Loucy (cell line): ENCODE measurements around the gene SATL1.
"Not testable (repeated sequence)": the region's sequence is repeated elsewhere in the genome, so short reads cannot be mapped to it uniquely, and the experiment has no call there.

Experiments used
- H2AFZ ChIP-seq: fragments of 200-600 bp; sonication (generic); 2 replicates; pipeline ENCODE4 v1.6.0; 2016; ENCODE audit warnings: antibody characterized with exemption, mild to moderate bottlenecking, low read length, moderate library complexity
- H3F3A ChIP-seq: fragments of 200-600 bp; 2 replicates; pipeline ENCODE4 v1.6.0; 2016; ENCODE audit warnings: antibody characterized with exemption, low read depth, mild to moderate bottlenecking
- H3K27me3 ChIP-seq: fragments of 200-600 bp; sonication (generic); 2 replicates; pipeline ENCODE4 v1.6.1; 2014; ENCODE audit warnings: low read length, mild to moderate bottlenecking; ENCODE audit not compliant: insufficient read depth, poor library complexity, severe bottlenecking
- H3K36me3 ChIP-seq: fragments of 200-600 bp; sonication (generic); 2 replicates; pipeline ENCODE4 v1.6.1; 2016; ENCODE audit warnings: low read length; ENCODE audit not compliant: insufficient read depth
- H3K4me1 ChIP-seq: fragments of 200-600 bp; sonication (generic); 2 replicates; pipeline ENCODE4 v1.5.1; 2014; ENCODE audit warnings: low read length, mild to moderate bottlenecking; ENCODE audit not compliant: insufficient read depth, poor library complexity, severe bottlenecking
- H3K4me2 ChIP-seq: fragments of 200-600 bp; sonication (generic); 2 replicates; pipeline ENCODE4 v1.6.0; 2014; ENCODE audit warnings: antibody characterized with exemption, low read length, low read depth, mild to moderate bottlenecking; ENCODE audit not compliant: poor library complexity, severe bottlenecking
- H3K4me3 ChIP-seq: fragments of 200-600 bp; sonication (generic); 2 replicates; pipeline ENCODE4 v1.5.1; 2014; ENCODE audit warnings: low read length, mild to moderate bottlenecking, mixed read lengths; ENCODE audit not compliant: poor library complexity, severe bottlenecking
- H3K79me2 ChIP-seq: fragments of 200-600 bp; sonication (generic); 2 replicates; pipeline ENCODE4 v1.6.1; 2014; ENCODE audit warnings: low read length; ENCODE audit not compliant: insufficient read depth
- H3K9ac ChIP-seq: fragments of 200-600 bp; sonication (generic); 2 replicates; pipeline ENCODE4 v1.6.0; 2014; ENCODE audit warnings: mild to moderate bottlenecking, low read depth, low read length, moderate library complexity; ENCODE audit not compliant: poor library complexity, severe bottlenecking
- H3K9me2 ChIP-seq: fragments of 200-600 bp; sonication (generic); replicated peaks from 2 replicates; pipeline ENCODE4 v1.6.1; 2016; ENCODE audit warnings: low read depth, low read length, mixed read lengths
- H3K9me3 ChIP-seq: fragments of 200-600 bp; sonication (generic); 2 replicates; pipeline ENCODE4 v1.6.1; 2014; ENCODE audit warnings: mild to moderate bottlenecking, antibody characterized with exemption, low read length, low read depth; ENCODE audit not compliant: insufficient read depth
- H4K20me1 ChIP-seq: fragments of 200-600 bp; sonication (generic); 2 replicates; pipeline ENCODE4 v1.6.0; 2014; ENCODE audit warnings: antibody characterized with exemption, low read length, mild to moderate bottlenecking; ENCODE audit not compliant: insufficient read depth, poor library complexity, severe bottlenecking
- CTCF ChIP-seq: fragments of 200-600 bp; sonication (generic); conservative IDR thresholded peaks from 2 replicates; pipeline ENCODE4 v1.5.1; 2014; ENCODE audit warnings: mild to moderate bottlenecking, antibody characterized with exemption, low read length
- EZH2phosphoT487 ChIP-seq: fragments of 200-600 bp; IDR thresholded peaks from 2 replicates; pipeline ENCODE4 v1.6.1; 2018; ENCODE audit warnings: antibody characterized with exemption, mild to moderate bottlenecking, moderate library complexity, borderline replicate concordance

SATL1 gene

DNA sequence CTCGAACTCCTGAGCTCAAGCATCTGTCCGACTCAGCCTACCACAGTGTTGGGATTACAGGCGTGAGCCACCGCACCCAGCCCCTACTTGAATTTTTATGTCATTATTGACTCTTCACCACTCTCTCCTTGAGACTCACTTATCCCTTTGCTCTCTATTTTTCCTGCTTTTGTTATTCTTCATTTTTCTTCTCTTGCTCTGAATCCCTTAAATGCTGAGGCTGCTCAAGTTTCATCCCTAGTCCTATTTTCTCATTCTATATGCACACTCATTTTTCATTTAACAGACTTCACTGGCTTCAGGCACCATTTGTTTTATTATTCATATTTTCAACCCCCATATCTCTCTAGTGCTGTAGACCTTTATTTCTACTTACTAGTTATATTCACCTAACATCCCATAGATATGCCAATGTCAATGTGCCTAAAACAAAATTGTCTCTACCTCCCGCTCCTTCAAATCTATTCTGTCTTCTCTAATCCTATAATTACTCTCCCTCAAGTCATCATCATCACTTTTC lies 154.2 kb downstream of the SATL1 start:
- Histone ChIP-seq H3K79me2 (no peaks in the 10 kb centered on the region), H3K4me1 (no peaks in the 10 kb centered on the region), H3K9me2 (no peaks in the 10 kb centered on the region), H3K9ac (no peak overlapping the region), H3K27me3 (no peaks in the 10 kb centered on the region), H3F3A (no peaks in the 10 kb centered on the region), H2AFZ (no peak overlapping the region), H3K9me3 (no peaks in the 10 kb centered on the region), H3K4me3 (no peak overlapping the region), H3K36me3 (no peaks in the 10 kb centered on the region; the same call in 1 of the 2 replicates), H4K20me1 (no peaks in the 10 kb centered on the region), H3K4me2 (no peak overlapping the region)
- TF ChIP-seq EZH2phosphoT487 = no peak
- TF ChIP-seq CTCF = no peak

GRCh38 chrX:85084770-85085393 lies 158.7 kb downstream of the SATL1 start:
- Histone ChIP-seq H3K9me2 (no peaks in the 10 kb centered on the region), H3K4me1 (no peaks in the 10 kb centered on the region), H3K4me3 (no peak overlapping the region), H3K9me3 (no peaks in the 10 kb centered on the region), H3K36me3 (no peaks in the 10 kb centered on the region; the same call in 1 of the 2 replicates), H3K9ac (no peak overlapping the region), H3K4me2 (no peak overlapping the region), H3K79me2 (no peaks in the 10 kb centered on the region), H3F3A (no peaks in the 10 kb centered on the region), H4K20me1 (no peaks in the 10 kb centered on the region), H3K27me3 (no peaks in the 10 kb centered on the region), H2AFZ (no peak overlapping the region)
- TF ChIP-seq CTCF = peak; percentile 63
- TF ChIP-seq EZH2phosphoT487 = no peak

GRCh38 chrX:85077247-85077646 lies 166.3 kb downstream of the SATL1 start:
- not testable (repeated sequence) for H3K9me2 ChIP-seq, H3K27me3 ChIP-seq, H3K4me1 ChIP-seq

More at GRCh38 chrX:85077247-85077646, 166.3 kb downstream of the SATL1 start:
- H3K79me2 ChIP-seq, H3F3A ChIP-seq, H3K4me2 ChIP-seq, H3K9me3 ChIP-seq, H3K4me3 ChIP-seq, H2AFZ ChIP-seq, H3K9ac ChIP-seq, H3K36me3 ChIP-seq, H4K20me1 ChIP-seq: not testable (repeated sequence)
